IPS DF 4.7 (cell line): ENCODE measurements around the gene CYYR1.
"Not testable (repeated sequence)": the region's sequence is repeated elsewhere in the genome, so short reads cannot be mapped to it uniquely, and the experiment has no call there.

Source experiments
- DNase-seq: peaks from one replicate; pipeline ENCODE4 v3.0.0-alpha.2; 2013; ENCODE audit warnings: low spot score; ENCODE audit errors: extremely low read depth

Gene CYYR1

GRCh38 chr21:26491663-26492062 is 81.4 kb downstream of the CYYR1 start:
- no peak for DNase-seq

- DNase-seq: no peak
These were observed 82.3 kb downstream of the CYYR1 start for GRCh38 chr21:26490771-26491170.

GRCh38 chr21:26489781-26490180 is 83.3 kb downstream of the CYYR1 start:
- DNase-seq: no peak

- DNase-seq: no peak
These were observed 85.1 kb downstream of the CYYR1 start for GRCh38 chr21:26487981-26488480.

- no peak for DNase-seq
These were observed 99.6 kb downstream of the CYYR1 start for GRCh38 chr21:26473471-26473870.

- DNase-seq: no peak
These were observed 102.0 kb downstream of the CYYR1 start for GRCh38 chr21:26471099-26471471.

- no peak for DNase-seq
These were observed 102.6 kb downstream of the CYYR1 start for GRCh38 chr21:26470351-26471098.

GRCh38 chr21:26469789-26470188 is 103.3 kb downstream of the CYYR1 start:
- DNase-seq: no peak

- no peak for DNase-seq
These were observed 107.2 kb downstream of the CYYR1 start for GRCh38 chr21:26465916-26466315.

GRCh38 chr21:26461500-26461899 is 111.6 kb downstream of the CYYR1 start:
- no peak for DNase-seq

- DNase-seq: no peak
These were observed 112.5 kb downstream of the CYYR1 start for GRCh38 chr21:26460621-26461020.

GRCh38 chr21:26458854-26459253 is 114.2 kb downstream of the CYYR1 start:
- DNase-seq: not testable (repeated sequence)

- DNase-seq: no peak
These were observed 115.3 kb downstream of the CYYR1 start for GRCh38 chr21:26457817-26458216.

- DNase-seq: no peak
These were observed 119.8 kb downstream of the CYYR1 start for GRCh38 chr21:26453267-26453666.

- no peak for DNase-seq
These were observed 121.9 kb downstream of the CYYR1 start for GRCh38 chr21:26451081-26451740.

GRCh38 chr21:26449161-26449560 is 123.9 kb downstream of the CYYR1 start:
- DNase-seq: no peak

- no peak for DNase-seq
These were observed 124.3 kb downstream of the CYYR1 start for GRCh38 chr21:26448751-26449150.

GRCh38 chr21:26447932-26448475 is 125.1 kb downstream of the CYYR1 start:
- DNase-seq: no peak

GRCh38 chr21:26445440-26445839 is 127.6 kb downstream of the CYYR1 start:
- DNase-seq: no peak

GRCh38 chr21:26444646-26445045 is 128.4 kb downstream of the CYYR1 start:
- no peak for DNase-seq

GRCh38 chr21:26443867-26444266 is 129.2 kb downstream of the CYYR1 start:
- DNase-seq: no peak

- no peak for DNase-seq
These were observed 129.8 kb downstream of the CYYR1 start for GRCh38 chr21:26443291-26443690.

GRCh38 chr21:26441149-26441548 is 131.9 kb downstream of the CYYR1 start:
- DNase-seq: no peak
